GM23338 (cell line): ENCODE data around the gene RAPGEF5.

Source experiments
- CREB1 ChIP-seq: fragments of 250-450 bp; sonication (Bioruptor Pico); IDR thresholded peaks from 2 replicates; pipeline ENCODE4 v1.5.0; 2020; ENCODE audit warnings: low read depth, mild to moderate bottlenecking, moderate library complexity
- CTCF ChIP-seq, 2 experiments: fragments of 200-600 bp in 1 of 2; sonication (generic) in 1 of 2; conservative IDR thresholded peaks; 2 replicates each; pipeline versions ENCODE4 v1.5.1 to v1.6.1; 2016 to 2017; ENCODE audit warnings: antibody characterized with exemption in 2 of 2, low read depth in 2 of 2, mild to moderate bottlenecking in 2 of 2, moderate library complexity in 1 of 2
- EZH2 ChIP-seq: fragments of 200-600 bp; sonication (generic); IDR thresholded peaks from one replicate; pipeline ENCODE4 v1.8.0; 2017; ENCODE audit warnings: antibody characterized with exemption, mild to moderate bottlenecking, low read depth; ENCODE audit not compliant: unreplicated experiment
- EZH2phosphoT487 ChIP-seq: fragments of 200-600 bp; sonication (generic); IDR thresholded peaks from one replicate; pipeline ENCODE4 v1.8.1; 2018; ENCODE audit warnings: antibody characterized with exemption; ENCODE audit not compliant: unreplicated experiment
- JUNB ChIP-seq: IDR thresholded peaks from one replicate; pipeline ENCODE4 v1.6.1; 2016; ENCODE audit warnings: antibody characterized with exemption; ENCODE audit not compliant: unreplicated experiment
- NANOG ChIP-seq: IDR thresholded peaks from 2 replicates; pipeline ENCODE4 v1.6.1; 2016; ENCODE audit warnings: antibody characterized with exemption, borderline replicate concordance
- POLR2AphosphoS5 ChIP-seq: IDR thresholded peaks from 2 replicates; pipeline ENCODE4 v1.6.1; 2016; ENCODE audit warnings: antibody characterized with exemption, low read depth
- REST ChIP-seq: IDR thresholded peaks from one replicate; pipeline ENCODE4 v1.6.1; 2018; ENCODE audit warnings: antibody characterized with exemption; ENCODE audit not compliant: unreplicated experiment
- ZNF114 ChIP-seq: fragments of 250-450 bp; sonication (Bioruptor Pico); IDR thresholded peaks from 2 replicates; pipeline ENCODE4 v1.5.0; 2020; ENCODE audit warnings: mild to moderate bottlenecking, moderate library complexity

- TF ChIP-seq ZNF114, result no peak
- no peak for TF ChIP-seq CTCF (conservative IDR thresholded peaks at IDR 0.05; ENCODE audit: low read depth in 2 of 2)
- no peak for TF ChIP-seq EZH2phosphoT487
- no peak for TF ChIP-seq CREB1 (CRISPR knock-in tag)
- no peak for TF ChIP-seq POLR2AphosphoS5
- TF ChIP-seq JUNB, result no peak
- TF ChIP-seq EZH2, result no peak
- TF ChIP-seq REST, result no peak
- no peak for TF ChIP-seq NANOG
Observed at GRCh38 chr7:22358820-22359697, 2.1 kb upstream of the RAPGEF5 start.
